Breast epithelium (tissue), 3 donors: Measurements from ENCODE around the gene MARCKSL1.

Experiments used
- CTCF ChIP-seq, 3 donors: fragments of 450-650 bp; IDR thresholded peaks; one replicate each; pipeline ENCODE4 v1.5.1; 2016 to 2017; ENCODE audit warnings: antibody characterized with exemption in 3 of 3, mild to moderate bottlenecking in 3 of 3, moderate library complexity in 3 of 3
- POLR2AphosphoS5 ChIP-seq, 3 donors: sonication (generic); formaldehyde crosslinking; IDR thresholded peaks; one replicate each; pipeline ENCODE4 v1.6.1; 2017; ENCODE audit warnings: antibody characterized with exemption in 3 of 3

DNA sequence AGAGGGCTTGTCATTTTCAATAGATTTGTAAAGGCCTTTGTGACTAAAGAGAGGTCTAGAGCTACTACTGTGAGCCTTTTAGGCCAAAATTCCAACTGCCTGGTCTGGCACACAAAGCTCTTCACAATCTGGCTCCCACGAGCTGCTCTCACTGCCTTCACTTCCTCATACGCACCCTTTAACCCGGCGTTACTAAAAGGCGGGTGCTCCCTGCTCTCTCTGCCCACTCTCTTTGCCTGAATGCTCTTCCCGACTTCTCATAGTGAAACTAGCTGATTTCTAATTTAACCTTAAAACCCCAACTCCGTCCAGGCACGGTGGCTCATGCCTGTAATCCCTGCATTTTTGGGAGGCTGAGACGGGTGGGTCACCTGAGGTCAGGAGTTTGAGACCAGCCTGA lies 44.0 kb upstream of the MARCKSL1 start:
- TF ChIP-seq CTCF (IDR thresholded peaks at IDR 0.05): no peak
- TF ChIP-seq POLR2AphosphoS5 (IDR thresholded peaks at IDR 0.05): no peak
